GM18499 (cell line): Measurements from ENCODE around the gene ZFAND6.

Experiments
- ATAC-seq: cut with Tn5 transposase; IDR thresholded peaks from one replicate; pipeline ENCODE4 v1.9.1; 2021; ENCODE audit warnings: moderate number of reproducible peaks; ENCODE audit not compliant: insufficient read depth, unreplicated experiment

ZFAND6 gene

GRCh38 chr15:80161468-80162016 lies 102.1 kb downstream of the ZFAND6 start:
- no peak for ATAC-seq

- ATAC-seq = no peak
These were observed 102.6 kb downstream of the ZFAND6 start for GRCh38 chr15:80162059-80162554.

- ATAC-seq = no peak
These were observed 103.7 kb downstream of the ZFAND6 start for GRCh38 chr15:80163217-80163616.

GRCh38 chr15:80163897-80164296 lies 104.4 kb downstream of the ZFAND6 start:
- no peak for ATAC-seq

GRCh38 chr15:80167936-80168335 lies 108.5 kb downstream of the ZFAND6 start:
- ATAC-seq = no peak

GRCh38 chr15:80168421-80168820 lies 108.9 kb downstream of the ZFAND6 start:
- ATAC-seq = no peak

- no peak for ATAC-seq
These were observed 110.4 kb downstream of the ZFAND6 start for GRCh38 chr15:80169768-80170357.

- no peak for ATAC-seq
These were observed 111.1 kb downstream of the ZFAND6 start for GRCh38 chr15:80170596-80170995.

- ATAC-seq = no peak
These were observed 112.3 kb downstream of the ZFAND6 start for GRCh38 chr15:80171787-80172186.

GRCh38 chr15:80172401-80172800 lies 112.9 kb downstream of the ZFAND6 start:
- no peak for ATAC-seq

- no peak for ATAC-seq
These were observed 113.7 kb downstream of the ZFAND6 start for GRCh38 chr15:80173022-80173759.

- no peak for ATAC-seq
These were observed 114.7 kb downstream of the ZFAND6 start for GRCh38 chr15:80174017-80174746.

- ATAC-seq = no peak
These were observed 116.0 kb downstream of the ZFAND6 start for GRCh38 chr15:80175436-80175835.

- no peak for ATAC-seq
These were observed 117.0 kb downstream of the ZFAND6 start for GRCh38 chr15:80176443-80176842.

GRCh38 chr15:80177156-80177555 lies 117.7 kb downstream of the ZFAND6 start:
- ATAC-seq = no peak

- no peak for ATAC-seq
These were observed 119.7 kb downstream of the ZFAND6 start for GRCh38 chr15:80179025-80179759.

- no peak for ATAC-seq
These were observed 120.5 kb downstream of the ZFAND6 start for GRCh38 chr15:80179935-80180334.

GRCh38 chr15:80180468-80180867 lies 121.0 kb downstream of the ZFAND6 start:
- no peak for ATAC-seq

- no peak for ATAC-seq
These were observed 121.5 kb downstream of the ZFAND6 start for GRCh38 chr15:80180986-80181385.

GRCh38 chr15:80182611-80183261 lies 123.3 kb downstream of the ZFAND6 start:
- ATAC-seq = no peak
